ENCODE results near the gene MAMDC2. TPM values are rescaled to one million over a fixed set of nuclear protein-coding genes. Genes with fewer than 3 reads are reported as not detected.

The MAMDC2 gene
- total RNA-seq, 4 donors from 2014 or later = 4.9 to 9.9 (median 8.7) TPM

GRCh38 chr9:70143394-70144130, 99.9 kb downstream of the MAMDC2 start:
- H3K9me3 ChIP-seq = no peaks in the 10 kb centered on the region
- ATAC-seq = no peak
- H3K4me1 ChIP-seq = peaks cover 0 to 8% of the 10 kb centered on the region in 2 donors
- H3K4me3 ChIP-seq = no peak overlapping the region
- no peak overlapping the region for H3K27ac ChIP-seq
- DNase-seq = no peak
- intact Hi-C loops (cut with DNase I; ENCODE audit: low total_unique reads) = no loop called here
- no peaks in the 10 kb centered on the region for H3K36me3 ChIP-seq
- in situ Hi-C loops (cut with MboI; ENCODE audit: low sequenced_read_pairs in 4 of 4) = no loop called here
- H3K27me3 ChIP-seq = no peaks in the 10 kb centered on the region
- TF ChIP-seq POLR2A (IDR thresholded peaks at IDR 0.05) = no peak
- TF ChIP-seq, protein P1, sequence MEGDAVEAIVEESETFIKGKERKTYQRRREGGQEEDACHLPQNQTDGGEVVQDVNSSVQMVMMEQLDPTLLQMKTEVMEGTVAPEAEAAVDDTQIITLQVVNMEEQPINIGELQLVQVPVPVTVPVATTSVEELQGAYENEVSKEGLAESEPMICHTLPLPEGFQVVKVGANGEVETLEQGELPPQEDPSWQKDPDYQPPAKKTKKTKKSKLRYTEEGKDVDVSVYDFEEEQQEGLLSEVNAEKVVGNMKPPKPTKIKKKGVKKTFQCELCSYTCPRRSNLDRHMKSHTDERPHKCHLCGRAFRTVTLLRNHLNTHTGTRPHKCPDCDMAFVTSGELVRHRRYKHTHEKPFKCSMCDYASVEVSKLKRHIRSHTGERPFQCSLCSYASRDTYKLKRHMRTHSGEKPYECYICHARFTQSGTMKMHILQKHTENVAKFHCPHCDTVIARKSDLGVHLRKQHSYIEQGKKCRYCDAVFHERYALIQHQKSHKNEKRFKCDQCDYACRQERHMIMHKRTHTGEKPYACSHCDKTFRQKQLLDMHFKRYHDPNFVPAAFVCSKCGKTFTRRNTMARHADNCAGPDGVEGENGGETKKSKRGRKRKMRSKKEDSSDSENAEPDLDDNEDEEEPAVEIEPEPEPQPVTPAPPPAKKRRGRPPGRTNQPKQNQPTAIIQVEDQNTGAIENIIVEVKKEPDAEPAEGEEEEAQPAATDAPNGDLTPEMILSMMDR (IDR thresholded peaks at IDR 0.05 in 4 of 5, conservative IDR thresholded peaks at IDR 0.05 in 1 of 5) = no peak

DNA sequence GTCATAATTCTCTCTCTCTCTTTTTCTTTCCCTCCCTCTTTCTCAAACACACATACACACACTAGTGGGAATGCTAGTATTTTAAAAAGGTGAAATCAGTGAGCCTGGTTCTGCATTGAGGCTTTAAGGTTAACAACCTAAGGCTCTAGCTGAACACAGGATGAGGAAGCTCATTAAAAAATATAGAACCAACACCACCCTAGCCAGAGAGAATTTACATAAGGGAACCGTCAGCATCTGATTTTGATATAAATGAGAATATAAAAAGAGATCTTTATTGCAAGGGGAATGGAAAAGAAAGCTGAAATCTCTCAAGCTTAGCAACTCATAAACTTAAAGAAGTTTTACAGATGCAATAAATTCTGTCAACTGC, 100.5 kb downstream of the MAMDC2 start:
- Histone ChIP-seq H3K27me3 (no peaks in the 10 kb centered on the region), H3K27ac (no peak overlapping the region), H3K36me3 (no peaks in the 10 kb centered on the region), H3K9me3 (no peaks in the 10 kb centered on the region), H3K4me1 (peaks cover 0 to 8% of the 10 kb centered on the region in 2 donors), H3K4me3 (no peak overlapping the region)
- in situ Hi-C loops (cut with MboI; ENCODE audit: low sequenced_read_pairs in 4 of 4) (no loop called here), intact Hi-C loops (cut with DNase I; ENCODE audit: low total_unique reads) (no loop called here)
- DNase-seq (no peak), ATAC-seq (no peak)
- no peak for TF ChIP-seq POLR2A (IDR thresholded peaks at IDR 0.05)
- TF ChIP-seq, protein P1 (IDR thresholded peaks at IDR 0.05 in 4 of 5, conservative IDR thresholded peaks at IDR 0.05 in 1 of 5) = no peak

DNA sequence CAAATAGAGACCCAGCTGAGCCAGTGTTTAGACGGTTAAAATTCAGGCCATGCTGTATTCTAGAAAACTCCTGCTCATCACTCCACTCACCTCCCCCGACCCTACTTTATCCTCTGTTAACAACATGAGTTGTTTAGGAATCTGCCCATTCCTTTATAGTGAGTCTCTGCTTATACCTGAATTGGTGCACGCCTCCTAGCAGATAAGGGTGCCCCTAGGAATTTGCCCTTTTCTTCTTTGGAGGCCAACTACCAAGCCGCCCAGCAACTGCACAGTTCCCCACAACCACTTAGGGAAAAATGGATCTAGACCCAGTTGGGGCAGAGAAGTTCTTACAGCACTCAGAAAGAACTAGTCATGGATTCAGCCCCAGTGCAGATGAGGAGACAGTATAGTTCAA, 102.3 kb downstream of the MAMDC2 start:
- Histone ChIP-seq H3K27ac (no peak overlapping the region), H3K27me3 (no peaks in the 10 kb centered on the region), H3K9me3 (no peaks in the 10 kb centered on the region), H3K4me1 (peaks cover 0 to 8% of the 10 kb centered on the region in 2 donors), H3K4me3 (no peak overlapping the region), H3K36me3 (no peaks in the 10 kb centered on the region)
- ATAC-seq (no peak), DNase-seq (no peak)
- in situ Hi-C loops (cut with MboI; ENCODE audit: low sequenced_read_pairs in 4 of 4) (no loop called here), intact Hi-C loops (cut with DNase I; ENCODE audit: low total_unique reads) (no loop called here)
- TF ChIP-seq POLR2A (IDR thresholded peaks at IDR 0.05) = no peak
- TF ChIP-seq, protein P1 (IDR thresholded peaks at IDR 0.05 in 4 of 5, conservative IDR thresholded peaks at IDR 0.05 in 1 of 5) = no peak

DNA sequence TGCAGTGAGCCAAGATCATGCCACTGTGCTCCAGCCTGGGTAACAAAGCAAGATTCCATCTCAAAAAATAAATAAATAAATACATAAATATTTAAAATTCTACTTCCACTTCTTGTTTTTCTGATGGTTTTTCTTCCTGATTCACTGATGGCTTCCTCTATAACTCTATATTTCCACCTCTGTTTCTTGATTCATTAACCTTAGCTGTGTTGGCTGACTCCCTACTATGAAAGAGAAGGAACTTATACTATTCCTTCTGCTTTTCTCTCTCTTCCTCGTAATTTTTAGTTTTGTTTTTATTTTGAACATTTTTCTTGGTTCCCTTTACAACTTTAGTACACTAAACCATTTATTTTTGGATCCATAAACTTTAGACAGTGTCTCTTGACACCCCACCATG, 103.5 kb downstream of the MAMDC2 start:
- H3K4me1 ChIP-seq = peaks cover 0 to 8% of the 10 kb centered on the region in 2 donors
- no peak overlapping the region for H3K4me3 ChIP-seq
- H3K27me3 ChIP-seq = no peaks in the 10 kb centered on the region
- H3K36me3 ChIP-seq = no peaks in the 10 kb centered on the region
- H3K27ac ChIP-seq = no peak overlapping the region
- DNase-seq = no peak
- no peak for ATAC-seq
- intact Hi-C loops (cut with DNase I; ENCODE audit: low total_unique reads) = no loop called here
- TF ChIP-seq POLR2A (IDR thresholded peaks at IDR 0.05) = no peak
- TF ChIP-seq, protein P1 (IDR thresholded peaks at IDR 0.05 in 4 of 5, conservative IDR thresholded peaks at IDR 0.05 in 1 of 5) = no peak
- in situ Hi-C loops (cut with MboI; ENCODE audit: low sequenced_read_pairs in 4 of 4) = no loop called here
- H3K9me3 ChIP-seq = no peaks in the 10 kb centered on the region

DNA sequence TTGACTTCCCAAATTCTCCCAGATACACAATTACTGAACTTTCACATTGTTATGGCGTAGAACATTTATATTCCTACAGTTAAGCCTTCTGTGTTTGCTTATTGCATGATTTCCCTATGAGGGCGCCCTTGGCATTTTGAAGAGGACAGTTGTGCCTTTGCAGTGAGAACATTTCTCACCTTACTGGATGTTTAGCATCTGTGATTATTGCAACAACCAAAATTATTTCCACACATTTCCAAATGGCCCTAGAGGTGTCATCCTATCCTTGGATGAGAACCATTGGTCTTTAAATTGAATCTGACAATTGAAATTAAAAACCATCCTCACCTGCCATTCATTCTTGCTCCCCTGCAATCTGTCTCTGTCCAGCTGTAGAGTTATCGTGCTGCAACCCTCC, 104.0 kb downstream of the MAMDC2 start:
- no peak for ATAC-seq
- H3K4me3 ChIP-seq = no peak overlapping the region
- intact Hi-C loops (cut with DNase I; ENCODE audit: low total_unique reads) = no loop called here
- H3K27me3 ChIP-seq = no peaks in the 10 kb centered on the region
- TF ChIP-seq POLR2A (IDR thresholded peaks at IDR 0.05) = no peak
- TF ChIP-seq, protein P1 (IDR thresholded peaks at IDR 0.05 in 4 of 5, conservative IDR thresholded peaks at IDR 0.05 in 1 of 5) = no peak
- H3K36me3 ChIP-seq = no peaks in the 10 kb centered on the region
- in situ Hi-C loops (cut with MboI; ENCODE audit: low sequenced_read_pairs in 4 of 4) = no loop called here
- H3K9me3 ChIP-seq = no peaks in the 10 kb centered on the region
- peaks cover 0 to 8% of the 10 kb centered on the region in 2 donors for H3K4me1 ChIP-seq
- H3K27ac ChIP-seq = no peak overlapping the region
- DNase-seq = no peak

Measured in gastrocnemius medialis (tissue), 4 donors.